Liver (tissue), 9 donors: ENCODE data around the gene DDX50. TPM values are rescaled to one million over a fixed set of nuclear protein-coding genes. Genes with fewer than 3 reads are reported as not detected.

Experiments used
- DNase-seq: peaks from one replicate; pipeline ENCODE4 v3.0.0-alpha.2; 2017; ENCODE audit warnings: low spot score
- H3K27ac ChIP-seq, 2 donors: one replicate each; pipeline ENCODE4 v1.7.0; 2013; ENCODE audit warnings: inconsistent platforms in 2 of 2, low read length in 2 of 2, control low read depth in 1 of 2, low read depth in 1 of 2, mild to moderate bottlenecking in 1 of 2
- H3K27me3 ChIP-seq, 4 donors: one replicate each; pipeline versions ENCODE4 v1.6.1 to v1.7.0; 2013; ENCODE audit warnings: low read length in 3 of 4, inconsistent platforms in 1 of 4, mild to moderate bottlenecking in 1 of 4, moderate library complexity in 1 of 4; ENCODE audit not compliant: control insufficient read depth in 4 of 4, insufficient read depth in 4 of 4
- H3K36me3 ChIP-seq, 4 donors: one replicate each; pipeline versions ENCODE4 v1.6.1 to v1.7.0; 2013; ENCODE audit warnings: low read length in 3 of 4, mild to moderate bottlenecking in 3 of 4, low read depth in 1 of 4, moderate library complexity in 1 of 4; ENCODE audit not compliant: control insufficient read depth in 4 of 4, insufficient read depth in 3 of 4
- H3K4me1 ChIP-seq, 4 donors: one replicate each; pipeline versions ENCODE4 v1.6.1 to v1.7.0; 2013; ENCODE audit warnings: low read length in 3 of 4, mild to moderate bottlenecking in 3 of 4, moderate library complexity in 1 of 4; ENCODE audit not compliant: control insufficient read depth in 4 of 4, insufficient read depth in 4 of 4
- H3K4me3 ChIP-seq, 3 donors: one replicate each; pipeline versions ENCODE4 v1.6.1 to v1.7.0; 2013; ENCODE audit warnings: low read length in 3 of 3, control low read depth in 1 of 3, low read depth in 1 of 3, mild to moderate bottlenecking in 1 of 3
- H3K9ac ChIP-seq, 2 donors: one replicate each; pipeline ENCODE4 v1.7.0; 2013; ENCODE audit warnings: low read length in 2 of 2, mild to moderate bottlenecking in 2 of 2, moderate library complexity in 2 of 2, control low read depth in 1 of 2, low read depth in 1 of 2
- H3K9me3 ChIP-seq, 4 donors: one replicate each; pipeline versions ENCODE4 v1.6.1 to v1.7.0; 2013; ENCODE audit warnings: low read length in 3 of 4; ENCODE audit not compliant: control insufficient read depth in 4 of 4
- EGR1 ChIP-seq, 2 donors: IDR thresholded peaks; 2 replicates each; pipeline ENCODE4 v1.6.1; 2016 to 2018; ENCODE audit warnings: antibody characterized with exemption in 2 of 2, low read depth in 2 of 2
- FOXA1 ChIP-seq: IDR thresholded peaks from 2 replicates; pipeline ENCODE4 v1.6.1; 2016; ENCODE audit warnings: antibody characterized with exemption
- FOXA2 ChIP-seq: IDR thresholded peaks from 2 replicates; pipeline ENCODE4 v1.6.1; 2016; ENCODE audit warnings: antibody characterized with exemption
- GABPA ChIP-seq, 2 donors: IDR thresholded peaks in 1 of 2; conservative IDR thresholded peaks in 1 of 2; 2 replicates each; pipeline ENCODE4 v1.6.1; 2016; ENCODE audit warnings: antibody characterized with exemption in 2 of 2, mild to moderate bottlenecking in 1 of 2, moderate library complexity in 1 of 2
- HNF4A ChIP-seq, 2 donors: conservative IDR thresholded peaks; 2 replicates each; pipeline ENCODE4 v1.6.1; 2016; ENCODE audit warnings: antibody characterized with exemption in 2 of 2, mild to moderate bottlenecking in 2 of 2
- HNF4G ChIP-seq: IDR thresholded peaks from 2 replicates; pipeline ENCODE4 v1.6.1; 2016; ENCODE audit warnings: antibody characterized with exemption
- JUND ChIP-seq, 2 donors: IDR thresholded peaks; 2 replicates each; pipeline ENCODE4 v1.6.1; 2016; ENCODE audit warnings: antibody characterized with exemption in 2 of 2
- NR2F2 ChIP-seq: IDR thresholded peaks from 2 replicates; pipeline ENCODE4 v1.6.1; 2016; ENCODE audit warnings: antibody characterized with exemption
- RAD21 ChIP-seq, 2 donors: IDR thresholded peaks; 2 replicates each; pipeline ENCODE4 v1.6.1; 2016; ENCODE audit warnings: antibody characterized with exemption in 2 of 2, mild to moderate bottlenecking in 2 of 2
- RXRA ChIP-seq, 2 donors: IDR thresholded peaks; 2 replicates each; pipeline ENCODE4 v1.6.1; 2017 to 2018; ENCODE audit warnings: antibody characterized with exemption in 2 of 2, mild to moderate bottlenecking in 1 of 2
- SP1 ChIP-seq: IDR thresholded peaks from 2 replicates; pipeline ENCODE4 v1.6.1; 2018; ENCODE audit warnings: antibody characterized with exemption, mild to moderate bottlenecking
- TAF1 ChIP-seq: conservative IDR thresholded peaks from 2 replicates; pipeline ENCODE4 v1.6.1; 2016; ENCODE audit warnings: antibody characterized with exemption, mild to moderate bottlenecking
- YY1 ChIP-seq: IDR thresholded peaks from 2 replicates; pipeline ENCODE4 v1.6.1; 2016; ENCODE audit warnings: antibody characterized with exemption, mild to moderate bottlenecking
- WGBS: extraction: QIAGEN DNeasy Blood & Tissue Kit; methylation state at CpG from one replicate; pipeline ENCODE4 v1.1.7; 2013; 5-methylcytosine and 5-hydroxymethylcytosine counted together
- polyA plus RNA-seq, 2 donors: library from polyadenylated mRNA; stranded (reverse) in 1 of 2; unstranded in 1 of 2; fragments of 200-250 nt in 1 of 2; fragments of >200 nt in 1 of 2; fragmentation: Nextera tagmentation in 1 of 2; extraction: Ambion mirVana in 1 of 2; gene quantifications; one replicate each; pipeline versions ENCODE4 v1.2.1 to v1.2.3, GENCODE V29; 2013 to 2015
- total RNA-seq, 2 donors: library from RNA; depleted of rRNA; stranded (reverse); fragments of >200 nt; gene quantifications; one replicate each; pipeline ENCODE4 v1.2.3, GENCODE V29; 2014
- TF ChIP-seq, protein P1 (sequence below): IDR thresholded peaks from 2 replicates; pipeline ENCODE4 v1.6.1; 2016; ENCODE audit warnings: antibody characterized with exemption
- TF ChIP-seq, protein P2 (sequence below): IDR thresholded peaks from 2 replicates; pipeline ENCODE4 v1.6.1; 2016; ENCODE audit warnings: antibody characterized with exemption, mild to moderate bottlenecking
- TF ChIP-seq, protein P3 (sequence below): IDR thresholded peaks from 2 replicates; pipeline ENCODE4 v1.6.1; 2016; ENCODE audit warnings: antibody characterized with exemption
- TF ChIP-seq, protein P4 (sequence below): IDR thresholded peaks from 2 replicates; pipeline ENCODE4 v1.6.1; 2016; ENCODE audit warnings: antibody characterized with exemption
- TF ChIP-seq, protein P5 (sequence below): fragments of 150-350 bp; IDR thresholded peaks from 2 replicates; pipeline ENCODE4 v1.5.1; 2017; ENCODE audit warnings: improper control_type of control experiment, low read depth, low read length; ENCODE audit not compliant: missing input control
- donor health status: healthy.
- donor health status: healthy.
- donor health status: healthy.
- donor health status: healthy.
- donor health status: healthy.

DDX50 gene
- total and polyA plus RNA-seq, 4 donors = 7.0 to 18.8 (median 10.5) TPM

DNA sequence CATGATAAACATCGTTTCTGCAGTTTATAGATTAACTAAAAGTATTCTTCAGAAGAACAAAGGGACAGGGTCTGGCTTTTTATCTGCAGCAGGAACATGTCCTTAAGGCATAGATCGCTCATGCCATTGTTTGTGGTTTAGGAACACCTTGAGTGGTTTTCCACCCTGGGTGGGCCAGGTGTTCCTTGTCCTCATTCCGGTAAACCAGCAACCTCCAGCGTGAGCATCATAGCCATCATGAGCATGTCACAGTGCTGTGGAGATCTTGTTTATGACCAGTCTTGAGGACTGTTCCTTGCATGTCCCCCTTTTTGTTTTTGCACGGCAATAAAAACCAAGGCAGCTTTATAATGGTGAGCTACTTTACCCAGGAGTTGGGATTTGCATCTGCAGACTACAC is 39.9 kb upstream of the DDX50 start:
- no peak overlapping the region for H3K4me3 ChIP-seq
- H3K4me1 ChIP-seq = no peaks in the 10 kb centered on the region
- 93% methylated on average over 5 of the region's 5 CpGs for WGBS
- no peak for TF ChIP-seq SP1
- no peak for TF ChIP-seq HNF4G
- no peak for TF ChIP-seq JUND (IDR thresholded peaks at IDR 0.05)
- TF ChIP-seq, protein P1, sequence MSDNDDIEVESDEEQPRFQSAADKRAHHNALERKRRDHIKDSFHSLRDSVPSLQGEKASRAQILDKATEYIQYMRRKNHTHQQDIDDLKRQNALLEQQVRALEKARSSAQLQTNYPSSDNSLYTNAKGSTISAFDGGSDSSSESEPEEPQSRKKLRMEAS = no peak
- TF ChIP-seq RXRA (IDR thresholded peaks at IDR 0.05) = no peak
- TF ChIP-seq FOXA2 = no peak
- no peak for TF ChIP-seq RAD21 (IDR thresholded peaks at IDR 0.05)
- no peak for TF ChIP-seq HNF4A (conservative IDR thresholded peaks at IDR 0.05)
- TF ChIP-seq NR2F2 = no peak
- no peak for TF ChIP-seq TAF1
- TF ChIP-seq YY1 = no peak
- TF ChIP-seq, protein P2, sequence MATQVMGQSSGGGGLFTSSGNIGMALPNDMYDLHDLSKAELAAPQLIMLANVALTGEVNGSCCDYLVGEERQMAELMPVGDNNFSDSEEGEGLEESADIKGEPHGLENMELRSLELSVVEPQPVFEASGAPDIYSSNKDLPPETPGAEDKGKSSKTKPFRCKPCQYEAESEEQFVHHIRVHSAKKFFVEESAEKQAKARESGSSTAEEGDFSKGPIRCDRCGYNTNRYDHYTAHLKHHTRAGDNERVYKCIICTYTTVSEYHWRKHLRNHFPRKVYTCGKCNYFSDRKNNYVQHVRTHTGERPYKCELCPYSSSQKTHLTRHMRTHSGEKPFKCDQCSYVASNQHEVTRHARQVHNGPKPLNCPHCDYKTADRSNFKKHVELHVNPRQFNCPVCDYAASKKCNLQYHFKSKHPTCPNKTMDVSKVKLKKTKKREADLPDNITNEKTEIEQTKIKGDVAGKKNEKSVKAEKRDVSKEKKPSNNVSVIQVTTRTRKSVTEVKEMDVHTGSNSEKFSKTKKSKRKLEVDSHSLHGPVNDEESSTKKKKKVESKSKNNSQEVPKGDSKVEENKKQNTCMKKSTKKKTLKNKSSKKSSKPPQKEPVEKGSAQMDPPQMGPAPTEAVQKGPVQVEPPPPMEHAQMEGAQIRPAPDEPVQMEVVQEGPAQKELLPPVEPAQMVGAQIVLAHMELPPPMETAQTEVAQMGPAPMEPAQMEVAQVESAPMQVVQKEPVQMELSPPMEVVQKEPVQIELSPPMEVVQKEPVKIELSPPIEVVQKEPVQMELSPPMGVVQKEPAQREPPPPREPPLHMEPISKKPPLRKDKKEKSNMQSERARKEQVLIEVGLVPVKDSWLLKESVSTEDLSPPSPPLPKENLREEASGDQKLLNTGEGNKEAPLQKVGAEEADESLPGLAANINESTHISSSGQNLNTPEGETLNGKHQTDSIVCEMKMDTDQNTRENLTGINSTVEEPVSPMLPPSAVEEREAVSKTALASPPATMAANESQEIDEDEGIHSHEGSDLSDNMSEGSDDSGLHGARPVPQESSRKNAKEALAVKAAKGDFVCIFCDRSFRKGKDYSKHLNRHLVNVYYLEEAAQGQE = no peak
- no peak for TF ChIP-seq FOXA1
- TF ChIP-seq EGR1 (IDR thresholded peaks at IDR 0.05; ENCODE audit: low read depth in 2 of 2) = no peak
- TF ChIP-seq, protein P3, sequence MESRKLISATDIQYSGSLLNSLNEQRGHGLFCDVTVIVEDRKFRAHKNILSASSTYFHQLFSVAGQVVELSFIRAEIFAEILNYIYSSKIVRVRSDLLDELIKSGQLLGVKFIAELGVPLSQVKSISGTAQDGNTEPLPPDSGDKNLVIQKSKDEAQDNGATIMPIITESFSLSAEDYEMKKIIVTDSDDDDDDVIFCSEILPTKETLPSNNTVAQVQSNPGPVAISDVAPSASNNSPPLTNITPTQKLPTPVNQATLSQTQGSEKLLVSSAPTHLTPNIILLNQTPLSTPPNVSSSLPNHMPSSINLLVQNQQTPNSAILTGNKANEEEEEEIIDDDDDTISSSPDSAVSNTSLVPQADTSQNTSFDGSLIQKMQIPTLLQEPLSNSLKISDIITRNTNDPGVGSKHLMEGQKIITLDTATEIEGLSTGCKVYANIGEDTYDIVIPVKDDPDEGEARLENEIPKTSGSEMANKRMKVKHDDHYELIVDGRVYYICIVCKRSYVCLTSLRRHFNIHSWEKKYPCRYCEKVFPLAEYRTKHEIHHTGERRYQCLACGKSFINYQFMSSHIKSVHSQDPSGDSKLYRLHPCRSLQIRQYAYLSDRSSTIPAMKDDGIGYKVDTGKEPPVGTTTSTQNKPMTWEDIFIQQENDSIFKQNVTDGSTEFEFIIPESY = no peak
- TF ChIP-seq, protein P4, sequence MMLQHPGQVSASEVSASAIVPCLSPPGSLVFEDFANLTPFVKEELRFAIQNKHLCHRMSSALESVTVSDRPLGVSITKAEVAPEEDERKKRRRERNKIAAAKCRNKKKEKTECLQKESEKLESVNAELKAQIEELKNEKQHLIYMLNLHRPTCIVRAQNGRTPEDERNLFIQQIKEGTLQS = no peak
- TF ChIP-seq GABPA (IDR thresholded peaks at IDR 0.05 in 1 of 2, conservative IDR thresholded peaks at IDR 0.05 in 1 of 2) = no peak
- H3K9ac ChIP-seq = no peak overlapping the region
- no peak for DNase-seq
- H3K36me3 ChIP-seq = no peaks in the 10 kb centered on the region
- H3K9me3 ChIP-seq = peaks cover 0 to 2% (median under 1%) of the 10 kb centered on the region in 4 donors
- no peaks in the 10 kb centered on the region for H3K27me3 ChIP-seq
- no peak overlapping the region for H3K27ac ChIP-seq

DNA sequence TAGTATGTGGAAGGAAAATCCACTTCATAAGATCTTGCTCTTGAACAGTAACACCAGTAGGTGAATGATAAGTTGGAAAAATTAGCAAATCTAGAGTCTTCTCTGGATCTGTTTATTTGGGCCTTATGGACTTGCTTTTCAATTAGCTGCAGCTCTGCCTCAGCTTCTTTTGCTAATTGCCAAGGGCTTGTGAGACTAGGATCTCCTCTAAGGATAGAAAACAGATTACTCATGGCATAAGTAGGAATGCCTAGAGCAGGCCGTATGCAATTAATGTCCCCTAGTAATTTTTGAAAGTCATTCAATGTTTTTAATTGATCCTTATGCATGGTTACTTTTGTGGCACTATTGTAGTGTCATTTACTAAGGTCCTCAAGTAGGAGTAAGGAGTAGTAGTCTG is 36.5 kb upstream of the DDX50 start:
- TF ChIP-seq JUND (IDR thresholded peaks at IDR 0.05) (no peak), EGR1 (IDR thresholded peaks at IDR 0.05; ENCODE audit: low read depth in 2 of 2) (no peak), GABPA (IDR thresholded peaks at IDR 0.05 in 1 of 2, conservative IDR thresholded peaks at IDR 0.05 in 1 of 2) (no peak), TAF1 (no peak), HNF4G (no peak), FOXA2 (no peak), RXRA (IDR thresholded peaks at IDR 0.05) (no peak), NR2F2 (no peak), FOXA1 (no peak), HNF4A (conservative IDR thresholded peaks at IDR 0.05) (no peak)
- TF ChIP-seq, protein P1 = no peak
- TF ChIP-seq, protein P3 = no peak
- TF ChIP-seq, protein P5, sequence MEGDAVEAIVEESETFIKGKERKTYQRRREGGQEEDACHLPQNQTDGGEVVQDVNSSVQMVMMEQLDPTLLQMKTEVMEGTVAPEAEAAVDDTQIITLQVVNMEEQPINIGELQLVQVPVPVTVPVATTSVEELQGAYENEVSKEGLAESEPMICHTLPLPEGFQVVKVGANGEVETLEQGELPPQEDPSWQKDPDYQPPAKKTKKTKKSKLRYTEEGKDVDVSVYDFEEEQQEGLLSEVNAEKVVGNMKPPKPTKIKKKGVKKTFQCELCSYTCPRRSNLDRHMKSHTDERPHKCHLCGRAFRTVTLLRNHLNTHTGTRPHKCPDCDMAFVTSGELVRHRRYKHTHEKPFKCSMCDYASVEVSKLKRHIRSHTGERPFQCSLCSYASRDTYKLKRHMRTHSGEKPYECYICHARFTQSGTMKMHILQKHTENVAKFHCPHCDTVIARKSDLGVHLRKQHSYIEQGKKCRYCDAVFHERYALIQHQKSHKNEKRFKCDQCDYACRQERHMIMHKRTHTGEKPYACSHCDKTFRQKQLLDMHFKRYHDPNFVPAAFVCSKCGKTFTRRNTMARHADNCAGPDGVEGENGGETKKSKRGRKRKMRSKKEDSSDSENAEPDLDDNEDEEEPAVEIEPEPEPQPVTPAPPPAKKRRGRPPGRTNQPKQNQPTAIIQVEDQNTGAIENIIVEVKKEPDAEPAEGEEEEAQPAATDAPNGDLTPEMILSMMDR = no peak
- TF ChIP-seq, protein P4 = no peak
- no peak for DNase-seq
- 99% methylated on average over 1 of the region's 1 CpG for WGBS
- Histone ChIP-seq H3K9me3 (peaks cover 0 to 2% (median under 1%) of the 10 kb centered on the region in 4 donors), H3K27ac (no peak overlapping the region), H3K4me1 (peaks cover 0 to 4% (median 0%) of the 10 kb centered on the region in 4 donors), H3K9ac (no peak overlapping the region), H3K4me3 (no peak overlapping the region), H3K36me3 (no peaks in the 10 kb centered on the region), H3K27me3 (no peaks in the 10 kb centered on the region)
